Measurements from ENCODE around the gene GABRA4.

The GABRA4 gene
- long read RNA-seq, donor 1, result 0 reads
- long read RNA-seq, donor 2, result 0 reads
- long read RNA-seq, donor 3, result 0 reads
- long read RNA-seq, donor 4, result 0 reads
- long read RNA-seq, donor 5, result 0 reads
- long read RNA-seq, donor 6, result 0 reads
- long read RNA-seq, donor 7, result 0 reads
- long read RNA-seq, donor 8, result 0 reads

GRCh38 chr4:46993075-46994006, at the start of gene GABRA4:
Gene GABRA4 (minus strand): TSS chr4:46993581. CDS start chr4:46993424, 157 bp downstream.
- DNase-seq, result peak; percentile 57

GRCh38 chr4:47040828-47041227, 47.4 kb upstream of the GABRA4 start:
- DNase-seq, result no peak

GRCh38 chr4:47038263-47038662, 44.9 kb upstream of the GABRA4 start:
- no peak for DNase-seq

- peak; percentile 82 for DNase-seq
These were observed 39.2 kb upstream of the GABRA4 start for GRCh38 chr4:47032405-47033106.

- peak; percentile 63 for DNase-seq
These were observed 38.5 kb upstream of the GABRA4 start for GRCh38 chr4:47031751-47032404.

GRCh38 chr4:47031011-47031678, 37.8 kb upstream of the GABRA4 start, which contains the start of gene GABRB1:
Gene GABRB1 (plus strand): TSS chr4:47031567.
- peak; percentile 73 for DNase-seq

GRCh38 chr4:47017494-47017893, 24.1 kb upstream of the GABRA4 start:
- DNase-seq, result no peak

- DNase-seq, result no peak
These were observed 23.7 kb upstream of the GABRA4 start for GRCh38 chr4:47017081-47017480.

GRCh38 chr4:47013373-47013772, 20.0 kb upstream of the GABRA4 start:
- no peak for DNase-seq

GRCh38 chr4:47012676-47013075, 19.3 kb upstream of the GABRA4 start:
- no peak for DNase-seq

GRCh38 chr4:47010912-47011446, 17.6 kb upstream of the GABRA4 start:
- DNase-seq, result no peak

- DNase-seq, result no peak
These were observed 17.0 kb upstream of the GABRA4 start for GRCh38 chr4:47010347-47010911.

GRCh38 chr4:47002580-47002979, 9.2 kb upstream of the GABRA4 start:
- no peak for DNase-seq

- DNase-seq, result no peak
These were observed 7.0 kb upstream of the GABRA4 start for GRCh38 chr4:47000406-47000805.

GRCh38 chr4:46999566-46999965, 6.2 kb upstream of the GABRA4 start:
- DNase-seq, result no peak

GRCh38 chr4:46994007-46994405, 625 bp upstream of the GABRA4 start:
- peak; percentile 18 for DNase-seq

GRCh38 chr4:46992338-46992737, 1.0 kb downstream of the GABRA4 start:
- peak; percentile 6 for DNase-seq

GRCh38 chr4:46986922-46987638, 6.3 kb downstream of the GABRA4 start:
- DNase-seq, result no peak

GRCh38 chr4:46984781-46985180, 8.6 kb downstream of the GABRA4 start:
- no peak for DNase-seq

- no peak for DNase-seq
These were observed 12.5 kb downstream of the GABRA4 start for GRCh38 chr4:46980851-46981250.

- DNase-seq, result no peak
These were observed 13.7 kb downstream of the GABRA4 start for GRCh38 chr4:46979726-46980125.
